Fibroblast of the aortic adventitia (primary cell): ENCODE data around the gene PAM. TPM values are rescaled to one million over a fixed set of nuclear protein-coding genes. Genes with fewer than 3 reads are reported as not detected.

Experiments used
- DNase-seq: peaks from one replicate; pipeline ENCODE4 v3.0.0-alpha.2; 2010; ENCODE audit warnings: low read depth
- H3K4me3 ChIP-seq: 2 replicates; pipeline ENCODE4 v1.5.1; 2011; ENCODE audit warnings: low read depth, mild to moderate bottlenecking, control low read depth, low read length, moderate library complexity
- CTCF ChIP-seq: IDR thresholded peaks from 2 replicates; pipeline ENCODE4 v1.5.1; 2011; ENCODE audit warnings: mild to moderate bottlenecking, low read length, control low read depth, inconsistent platforms; ENCODE audit not compliant: insufficient read depth
- total RNA-seq: library from RNA; depleted of rRNA; stranded (reverse); fragments of >200 nt; gene quantifications from 2 replicates; pipeline ENCODE4 v1.2.3, GENCODE V29; 2012; ENCODE audit warnings: low replicate concordance

The PAM gene
- total RNA-seq, 1 donor = 528 TPM

DNA sequence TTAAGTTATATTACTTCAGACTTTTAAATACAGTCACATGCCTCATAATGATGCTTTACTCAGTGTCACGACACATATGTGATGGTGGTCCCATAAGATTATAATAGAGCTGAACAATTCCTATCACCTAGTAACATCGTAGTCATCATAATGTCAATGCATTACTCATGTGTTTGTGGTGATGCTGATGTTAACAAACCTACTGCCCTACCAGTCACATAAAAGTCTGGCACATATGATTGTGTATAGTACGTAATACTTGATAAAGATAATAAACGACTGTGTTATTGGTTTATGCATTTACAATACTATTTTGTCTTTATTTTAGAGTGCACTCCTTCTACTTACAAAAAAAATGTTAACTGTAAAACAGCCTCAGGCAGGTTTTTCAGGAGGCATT is 103.7 kb downstream of the PAM start:
- peak; percentile 77 for DNase-seq
- TF ChIP-seq CTCF = no peak
- no peak overlapping the region for H3K4me3 ChIP-seq

DNA sequence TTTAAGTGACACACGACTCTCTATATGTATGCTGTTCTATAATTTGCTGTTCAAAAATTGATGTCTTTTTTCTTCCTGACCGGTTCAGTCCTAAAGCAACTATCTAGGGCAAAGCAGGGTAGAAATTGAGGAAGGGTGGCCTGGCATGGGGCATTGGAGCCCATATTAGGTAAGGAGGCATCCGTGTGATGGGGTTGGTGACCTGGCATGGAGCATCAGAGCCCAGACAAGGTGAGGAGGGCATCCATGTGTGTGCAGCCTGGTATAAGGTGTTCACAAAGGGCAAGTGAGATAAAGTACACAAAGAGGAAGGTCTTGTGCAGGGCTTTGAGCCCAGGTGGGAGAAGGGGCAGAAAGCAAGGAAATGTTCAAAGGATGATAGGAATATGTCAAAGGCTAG is 104.9 kb downstream of the PAM start:
- no peak for DNase-seq
- no peak for TF ChIP-seq CTCF
- no peak overlapping the region for H3K4me3 ChIP-seq

GRCh38 chr5:102863058-102863457 is 108.0 kb downstream of the PAM start:
- no peak overlapping the region for H3K4me3 ChIP-seq
- no peak for DNase-seq
- no peak for TF ChIP-seq CTCF

DNA sequence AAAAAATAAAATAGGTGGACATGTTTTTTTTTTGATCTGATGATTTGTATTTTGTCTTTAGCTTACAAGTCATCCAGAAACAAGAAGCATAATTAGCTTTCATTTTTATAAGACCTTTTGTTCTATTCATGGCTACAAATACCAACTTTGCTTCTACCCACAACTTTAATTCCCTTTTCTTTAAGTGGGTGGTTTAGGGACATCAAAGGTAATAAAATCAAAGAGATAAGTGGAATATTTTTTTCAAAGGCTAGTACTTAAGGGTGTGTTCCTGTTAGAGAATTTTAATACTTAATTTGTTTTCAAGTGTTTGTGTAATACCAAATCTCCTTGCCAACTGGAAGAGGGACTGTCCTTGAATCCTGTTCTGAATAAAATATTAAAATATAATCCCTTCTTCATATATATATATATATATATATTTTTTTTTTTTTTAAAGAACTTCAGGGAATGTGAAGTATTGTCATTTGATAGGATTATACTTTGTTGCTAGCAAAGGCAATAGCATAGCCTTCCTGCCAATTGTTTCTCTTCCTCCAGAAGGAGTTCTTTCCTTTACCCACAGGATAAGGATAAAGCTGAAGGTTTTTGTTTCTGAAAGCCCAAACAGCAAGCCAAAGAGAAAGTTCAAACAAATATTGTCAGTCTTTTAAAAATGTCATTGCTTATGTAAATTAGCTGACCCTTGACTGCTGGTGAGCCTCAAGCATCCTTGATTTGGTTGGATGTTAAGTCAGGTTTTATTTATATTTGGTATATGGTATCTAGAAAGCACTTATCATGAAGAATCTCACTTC is 108.9 kb downstream of the PAM start:
- no peak for TF ChIP-seq CTCF
- DNase-seq = no peak
- no peak overlapping the region for H3K4me3 ChIP-seq

DNA sequence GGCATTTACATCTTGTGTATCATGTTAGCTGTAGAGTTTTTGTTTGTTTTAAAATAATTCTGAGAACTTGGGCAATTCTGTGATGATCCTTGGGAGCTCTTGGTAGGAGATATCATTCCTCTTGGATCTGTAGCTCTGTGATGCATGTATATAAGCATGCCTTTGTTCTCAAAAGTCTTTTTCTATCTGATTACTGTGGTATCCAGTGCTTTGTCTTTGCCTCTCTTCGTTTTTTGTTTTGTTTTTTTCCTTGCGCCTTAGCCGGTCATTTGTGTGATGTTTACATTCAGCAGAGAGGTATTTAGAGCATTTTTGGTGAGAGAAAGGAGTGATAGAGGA is 110.0 kb downstream of the PAM start:
- peak; percentile 64 for DNase-seq
- peak overlapping the region; percentile 78 for H3K4me3 ChIP-seq
- TF ChIP-seq CTCF = no peak

- no peak for TF ChIP-seq CTCF
- peak overlapping the region; percentile 78 for H3K4me3 ChIP-seq
- peak; percentile 96 for DNase-seq
These were observed 110.6 kb downstream of the PAM start for GRCh38 chr5:102865510-102866236.
